NT2/D1 (cell line): ENCODE results near the gene GDF9.

Experiments
- SUZ12 ChIP-seq: IDR thresholded peaks from 2 replicates; pipeline ENCODE4 v1.6.1; 2011; ENCODE audit not compliant: insufficient read length, insufficient read depth; ENCODE audit errors: extremely low read depth
- YY1 ChIP-seq: IDR thresholded peaks from 2 replicates; pipeline ENCODE4 v1.6.1; 2011; ENCODE audit not compliant: insufficient read length, insufficient read depth
- ZNF274 ChIP-seq: IDR thresholded peaks from 2 replicates; pipeline ENCODE4 v1.6.1; 2011; ENCODE audit warnings: mild to moderate bottlenecking, low read depth, low read length

GRCh38 chr5:132896685-132897084 lies 30.4 kb upstream of the GDF9 start:
- no peak for TF ChIP-seq ZNF274
- TF ChIP-seq SUZ12: no peak
- TF ChIP-seq YY1: no peak
